MM.1S (cell line): Measurements from ENCODE around the gene JAML.

Experiments used
- CTCF ChIP-seq: fragments of 300-600 bp; sonication (generic); IDR thresholded peaks from 2 replicates; pipeline ENCODE4 v1.5.1; 2016; ENCODE audit warnings: antibody characterized with exemption, low read length, mixed read lengths
- EZH2 ChIP-seq: fragments of 300-600 bp; sonication (generic); optimal IDR thresholded peaks from 2 replicates; pipeline ENCODE3; 2017; ENCODE audit warnings: low read depth, mild to moderate bottlenecking, antibody characterized with exemption, low read length, mixed read lengths
- EZH2phosphoT487 ChIP-seq: fragments of 300-600 bp; sonication (generic); IDR thresholded peaks from 2 replicates; pipeline ENCODE4 v1.6.1; 2018; ENCODE audit warnings: antibody characterized with exemption, low read length

GRCh38 chr11:118238421-118238820, 13.6 kb upstream of the JAML start:
- TF ChIP-seq CTCF (no peak), EZH2phosphoT487 (no peak), EZH2 (no peak)
